CD14-positive monocyte (primary cell): ENCODE results near the gene B4GALT2. TPM values are rescaled to one million over a fixed set of nuclear protein-coding genes. Genes with fewer than 3 reads are reported as not detected.
A peak's percentile ranks its signal among the peaks of the same experiment; 100 is the strongest.

Experiments used
- DNase-seq, 3 donors: peaks; one replicate each; pipeline ENCODE4 v3.0.0-alpha.2; 2011 to 2022
- H2AFZ ChIP-seq: 2 replicates; pipeline ENCODE4 v1.6.0; 2012; ENCODE audit warnings: mild to moderate bottlenecking, low read depth, low read length, inconsistent platforms; ENCODE audit not compliant: insufficient read depth, poor library complexity, severe bottlenecking
- H3K27ac ChIP-seq, 2 donors: 1 replicate in 1 of 2; 2 replicates in 1 of 2; pipeline ENCODE4 v1.5.1; 2012 to 2013; ENCODE audit warnings: low read length in 2 of 2, control low read depth in 1 of 2, inconsistent platforms in 1 of 2, low read depth in 1 of 2, mild to moderate bottlenecking in 1 of 2
- H3K27me3 ChIP-seq, 2 donors: one replicate each; pipeline versions ENCODE4 v1.6.0 to v1.6.1; 2011 to 2013; ENCODE audit warnings: low read length in 2 of 2; ENCODE audit not compliant: control insufficient read depth in 2 of 2, insufficient read depth in 2 of 2
- H3K36me3 ChIP-seq, 2 donors: replicated peaks in 1 of 2; 1 replicate in 1 of 2; 2 replicates in 1 of 2; pipeline versions ENCODE4 v1.5.1 to v1.6.1; 2012 to 2013; ENCODE audit warnings: low read length in 2 of 2, control low read depth in 1 of 2, inconsistent platforms in 1 of 2, mild to moderate bottlenecking in 1 of 2; ENCODE audit not compliant: insufficient read depth in 2 of 2, control insufficient read depth in 1 of 2
- H3K4me1 ChIP-seq, 2 donors: 1 replicate in 1 of 2; 2 replicates in 1 of 2; pipeline versions ENCODE4 v1.5.1 to v1.6.1; 2012 to 2013; ENCODE audit warnings: low read length in 2 of 2, control low read depth in 1 of 2, inconsistent platforms in 1 of 2, mild to moderate bottlenecking in 1 of 2, moderate library complexity in 1 of 2; ENCODE audit not compliant: insufficient read depth in 2 of 2, control insufficient read depth in 1 of 2
- H3K4me2 ChIP-seq: replicated peaks from 2 replicates; pipeline ENCODE3; 2012; ENCODE audit warnings: low read length, moderate library complexity, mild to moderate bottlenecking; ENCODE audit not compliant: poor library complexity, severe bottlenecking; ENCODE audit errors: extremely low read depth
- H3K4me3 ChIP-seq, 3 experiments: fragments of 200-600 bp in 1 of 3; sonication (generic) in 1 of 3; replicated peaks in 1 of 3; 1 replicate in 2 of 3; 2 replicates in 1 of 3; pipeline ENCODE4 v1.5.1; 2011 to 2013; ENCODE audit warnings: low read length in 3 of 3, mild to moderate bottlenecking in 3 of 3, control low read depth in 2 of 3, low read depth in 2 of 3, inconsistent platforms in 1 of 3, moderate library complexity in 1 of 3
- H3K79me2 ChIP-seq: 2 replicates; pipeline ENCODE4 v1.6.0; 2012; ENCODE audit warnings: mild to moderate bottlenecking, control low read depth, inconsistent platforms, low read length, moderate library complexity; ENCODE audit not compliant: insufficient read depth
- H3K9ac ChIP-seq: 2 replicates; pipeline ENCODE4 v1.6.0; 2017; ENCODE audit warnings: low read length, mild to moderate bottlenecking; ENCODE audit not compliant: insufficient read depth, poor library complexity, severe bottlenecking
- H3K9me3 ChIP-seq, 2 donors: replicated peaks in 1 of 2; 1 replicate in 1 of 2; 2 replicates in 1 of 2; pipeline versions ENCODE4 v1.5.1 to v1.6.1; 2012 to 2013; ENCODE audit warnings: low read length in 2 of 2, control low read depth in 1 of 2; ENCODE audit not compliant: control insufficient read depth in 1 of 2, insufficient read depth in 1 of 2
- H4K20me1 ChIP-seq: 2 replicates; pipeline ENCODE4 v1.6.0; 2012; ENCODE audit warnings: mild to moderate bottlenecking, low read length, control low read depth, moderate library complexity; ENCODE audit not compliant: insufficient read depth
- H3K27ac Mint-ChIP-seq, 7 donors: one replicate each; pipeline ENCODE4 v1.8.0; 2020; ENCODE audit warnings: mild to moderate bottlenecking in 7 of 7, mixed read lengths in 7 of 7, moderate library complexity in 6 of 7, inconsistent platforms in 2 of 7
- H3K27me3 Mint-ChIP-seq, 3 donors: one replicate each; pipeline ENCODE4 v1.8.0; 2021 to 2022; ENCODE audit warnings: low read depth in 3 of 3, mild to moderate bottlenecking in 3 of 3, mixed read lengths in 3 of 3, moderate library complexity in 3 of 3, inconsistent platforms in 1 of 3
- H3K36me3 Mint-ChIP-seq, 2 donors: one replicate each; pipeline ENCODE4 v1.8.0; 2020; ENCODE audit warnings: mixed read lengths in 2 of 2, inconsistent platforms in 1 of 2, mild to moderate bottlenecking in 1 of 2
- H3K4me1 Mint-ChIP-seq: one replicate; pipeline ENCODE4 v1.8.0; 2020; ENCODE audit warnings: mild to moderate bottlenecking, mixed read lengths
- H3K4me3 Mint-ChIP-seq, 2 donors: one replicate each; pipeline ENCODE4 v1.8.0; 2020; ENCODE audit warnings: mild to moderate bottlenecking in 2 of 2, mixed read lengths in 2 of 2, moderate library complexity in 1 of 2
- H3K9me3 Mint-ChIP-seq, 7 donors: one replicate each; pipeline ENCODE4 v1.8.0; 2020 to 2022; ENCODE audit warnings: mixed read lengths in 7 of 7, mild to moderate bottlenecking in 6 of 7, moderate library complexity in 6 of 7, inconsistent platforms in 2 of 7
- CTCF ChIP-seq: fragments of 200-600 bp; IDR thresholded peaks from one replicate; pipeline ENCODE4 v1.8.0; 2022; ENCODE audit warnings: antibody characterized with exemption, mild to moderate bottlenecking
- WGBS: methylation state at CpG from one replicate; pipeline ENCODE4 v1.1.5; 2013; ENCODE audit warnings: missing lambda C conversion rate; ENCODE audit not compliant: insufficient coverage; 5-methylcytosine and 5-hydroxymethylcytosine counted together
- intact Hi-C, 2 donors: fragments of 100-400 bp; cut with micrococcal nuclease; formaldehyde crosslinking; loops; one replicate each; pipeline versions ENCODE4 v1.15.0 to v1.15.1; 2023
- polyA plus RNA-seq, 3 donors: library from polyadenylated mRNA; depleted of rRNA in 1 of 3; unstranded in 2 of 3; stranded (reverse) in 1 of 3; fragments of 300-500 nt in 2 of 3; fragments of >200 nt in 1 of 3; fragmentation: Illumina TruSeq in 2 of 3; gene quantifications; 1 replicate in 2 of 3; 2 replicates in 1 of 3; pipeline ENCODE4 v1.2.3, GENCODE V29; 2012 to 2021

The B4GALT2 gene
- polyA plus RNA-seq, 3 donors: 0.30 to 0.35 TPM; not detected in 1

- H3K4me1 ChIP-seq: peaks cover 20 to 35% of the 10 kb centered on the region in 2 donors
- peaks cover 35% of the 10 kb centered on the region for H3K4me1 Mint-ChIP-seq
- peaks cover 0 to 2% (median 0%) of the 10 kb centered on the region in 7 donors for H3K9me3 Mint-ChIP-seq
- 91% methylated on average over 8 of the region's 12 CpGs for WGBS
- no peaks in the 10 kb centered on the region for H3K27me3 ChIP-seq
- peak overlapping the region; percentile 11 to 57 for H3K4me3 Mint-ChIP-seq
- peak overlapping the region in 5 of 7 donors; percentile 12 to 89 (median 78) for H3K27ac Mint-ChIP-seq
- H3K9me3 ChIP-seq: no peaks in the 10 kb centered on the region
- H2AFZ ChIP-seq: peak overlapping the region; percentile 52
- no peak overlapping the region for H3K4me3 ChIP-seq
- no peak for DNase-seq
- H3K79me2 ChIP-seq: peaks cover 4% of the 10 kb centered on the region
- peaks cover 4 to 6% (median 4%) of the 10 kb centered on the region in 3 donors for H3K27me3 Mint-ChIP-seq
- H3K9ac ChIP-seq: no peak overlapping the region
- no peak for TF ChIP-seq CTCF
- intact Hi-C loops: no loop called here
- H4K20me1 ChIP-seq: peaks cover 9% of the 10 kb centered on the region
- no peak overlapping the region for H3K27ac ChIP-seq
- peak overlapping the region; percentile 41 for H3K4me2 ChIP-seq
- H3K36me3 ChIP-seq: peaks cover 0 to under 1% of the 10 kb centered on the region in 2 donors
- H3K36me3 Mint-ChIP-seq: peaks cover 5 to 9% of the 10 kb centered on the region in 2 donors
These were observed 4.4 kb downstream of the B4GALT2 start for GRCh38 chr1:43983253-43983899.

GRCh38 chr1:43984855-43985254 lies 5.8 kb downstream of the B4GALT2 start:
- peaks cover 0 to 2% (median 0%) of the 10 kb centered on the region in 7 donors for H3K9me3 Mint-ChIP-seq
- Histone ChIP-seq H3K27me3 (no peaks in the 10 kb centered on the region), H3K9me3 (no peaks in the 10 kb centered on the region), H2AFZ (no peak overlapping the region), H3K79me2 (no peaks in the 10 kb centered on the region), H4K20me1 (peaks cover 4% of the 10 kb centered on the region), H3K4me2 (no peak overlapping the region), H3K27ac (no peak overlapping the region), H3K9ac (no peak overlapping the region), H3K4me1 (peaks cover 13 to 23% of the 10 kb centered on the region in 2 donors), H3K36me3 (no peaks in the 10 kb centered on the region), H3K4me3 (no peak overlapping the region)
- WGBS: 97% methylated on average over 16 of the region's 16 CpGs
- peaks cover under 1 to 6% (median 4%) of the 10 kb centered on the region in 3 donors for H3K27me3 Mint-ChIP-seq
- intact Hi-C loops: no loop called here
- no peak for TF ChIP-seq CTCF
- peaks cover 27% of the 10 kb centered on the region for H3K4me1 Mint-ChIP-seq
- no peak for DNase-seq
- H3K36me3 Mint-ChIP-seq: peaks cover 3 to 5% of the 10 kb centered on the region in 2 donors
- H3K4me3 Mint-ChIP-seq: no peak overlapping the region
- no peak overlapping the region for H3K27ac Mint-ChIP-seq
